GM19455 (cell line): ENCODE measurements around the gene DPH5.
"Not testable (repeated sequence)": the region's sequence is repeated elsewhere in the genome, so short reads cannot be mapped to it uniquely, and the experiment has no call there.

Source experiments
- ATAC-seq: cut with Tn5 transposase; IDR thresholded peaks from one replicate; pipeline ENCODE4 v1.9.1; 2021; ENCODE audit not compliant: unreplicated experiment

The DPH5 gene

GRCh38 chr1:100989306-100990077 lies 36.1 kb downstream of the DPH5 start:
- ATAC-seq: no peak

- ATAC-seq: no peak
Measured at GRCh38 chr1:100988121-100988520, 37.5 kb downstream of the DPH5 start.

- no peak for ATAC-seq
Measured at GRCh38 chr1:100982793-100983192, 42.8 kb downstream of the DPH5 start.

GRCh38 chr1:100979631-100980030 lies 46.0 kb downstream of the DPH5 start:
- no peak for ATAC-seq

GRCh38 chr1:100976936-100977335 lies 48.6 kb downstream of the DPH5 start:
- ATAC-seq: no peak

DNA sequence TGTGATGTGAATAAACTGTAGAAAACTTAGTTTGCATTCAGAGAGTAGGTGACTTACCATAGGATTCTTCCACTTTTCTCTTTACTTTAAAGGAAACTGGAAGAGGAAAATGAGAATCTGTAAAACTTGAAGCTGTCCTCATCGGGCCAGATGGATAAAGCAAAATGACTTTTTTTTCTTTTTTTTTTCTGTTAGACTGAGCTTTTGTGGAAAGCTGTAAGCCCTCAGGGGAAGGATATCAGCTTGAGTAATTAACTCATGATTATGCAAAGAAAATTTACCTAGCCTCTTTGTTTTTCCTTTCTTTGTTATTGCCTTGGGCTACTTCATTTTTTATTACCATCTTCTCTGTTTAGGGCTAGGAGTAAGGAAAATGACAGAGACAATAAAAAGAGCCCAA lies 53.4 kb downstream of the DPH5 start:
- no peak for ATAC-seq

GRCh38 chr1:100971021-100971420 lies 54.6 kb downstream of the DPH5 start:
- no peak for ATAC-seq

- ATAC-seq: no peak
Measured at GRCh38 chr1:100969327-100969726, 56.3 kb downstream of the DPH5 start.

DNA sequence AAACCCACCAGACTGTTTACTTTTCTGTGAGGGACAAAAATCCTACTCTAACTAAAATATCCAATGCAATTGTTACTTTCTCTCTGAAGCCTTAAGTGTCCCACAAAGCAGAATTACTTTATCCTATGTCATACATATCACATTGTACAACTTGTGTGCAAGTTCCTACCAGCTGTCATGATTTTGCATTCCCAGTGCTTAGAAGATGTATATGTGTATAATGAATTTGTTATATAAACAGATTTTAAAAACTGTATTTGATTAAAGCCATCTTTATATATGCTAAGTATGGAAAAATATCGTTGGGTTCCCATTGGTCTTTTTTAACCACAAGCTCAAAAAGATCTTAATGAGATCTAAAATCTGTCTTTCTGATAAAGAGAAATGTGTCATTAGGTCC lies 57.0 kb downstream of the DPH5 start:
- no peak for ATAC-seq

- ATAC-seq: no peak
Measured at GRCh38 chr1:100960098-100960497, 65.5 kb downstream of the DPH5 start.

- ATAC-seq: no peak
Measured at GRCh38 chr1:100959502-100960060, 66.0 kb downstream of the DPH5 start.

DNA sequence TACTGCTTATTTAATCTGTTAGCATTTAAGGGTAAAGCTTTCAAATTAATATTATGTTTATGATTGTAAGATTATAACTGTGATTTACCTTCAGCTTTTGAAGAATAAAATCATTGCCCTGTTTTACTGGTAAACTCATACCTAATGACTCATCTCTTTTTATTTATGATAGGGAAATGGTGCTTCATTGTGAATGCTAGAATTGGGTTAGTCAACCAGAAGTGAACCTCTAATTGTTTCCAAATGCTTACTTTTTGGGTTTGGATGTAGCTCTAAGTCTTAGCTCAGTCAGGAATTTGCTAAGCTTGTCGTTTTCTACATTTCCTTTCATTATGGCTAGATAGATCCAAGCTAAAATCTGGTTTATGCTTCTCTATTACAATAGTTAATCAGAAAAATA lies 70.3 kb downstream of the DPH5 start:
- no peak for ATAC-seq

GRCh38 chr1:100953960-100954730 lies 71.4 kb downstream of the DPH5 start:
- no peak for ATAC-seq

DNA sequence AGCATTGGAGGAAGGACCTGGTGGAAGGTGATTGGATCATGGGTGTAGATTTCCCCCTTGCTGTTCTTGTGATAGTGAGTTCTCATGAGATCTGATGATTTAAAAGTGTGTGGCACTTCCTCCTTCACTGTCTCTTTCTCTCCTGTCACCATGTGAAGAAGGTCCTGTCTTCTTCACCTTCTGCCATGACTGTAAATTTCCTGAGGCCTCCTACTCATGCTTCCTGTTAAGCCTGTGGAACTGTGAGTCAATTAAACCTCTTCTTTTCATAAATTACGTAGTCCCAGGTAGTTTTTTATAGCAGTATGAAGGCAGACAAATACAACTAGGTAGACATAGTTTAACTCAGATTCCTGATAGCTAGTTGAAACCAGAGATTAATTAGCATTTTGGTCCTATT lies 72.6 kb downstream of the DPH5 start:
- ATAC-seq: not testable (repeated sequence)

- no peak for ATAC-seq
Measured at GRCh38 chr1:100952104-100952745, 73.4 kb downstream of the DPH5 start.

DNA sequence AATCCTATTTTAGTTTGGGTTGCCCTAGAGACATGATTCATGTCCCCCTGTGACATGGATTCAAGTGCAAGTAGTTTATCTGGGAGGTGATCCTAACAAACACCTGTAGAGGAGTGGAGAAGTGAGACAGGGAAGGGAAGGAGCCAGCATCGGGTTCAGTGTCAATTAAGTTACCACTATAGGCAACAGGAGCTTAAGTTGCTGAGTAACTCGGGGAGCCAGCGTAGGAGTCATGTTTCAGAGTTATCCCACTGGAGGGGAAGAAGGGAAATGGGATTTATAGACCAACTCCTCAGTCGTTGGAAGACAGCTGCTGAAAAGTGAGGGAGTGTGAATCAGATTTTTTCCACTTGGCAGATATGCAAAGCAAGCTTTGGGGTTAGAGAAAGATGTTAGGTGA lies 74.8 kb downstream of the DPH5 start:
- ATAC-seq: no peak

- ATAC-seq: no peak
Measured at GRCh38 chr1:100950337-100950736, 75.2 kb downstream of the DPH5 start.

DNA sequence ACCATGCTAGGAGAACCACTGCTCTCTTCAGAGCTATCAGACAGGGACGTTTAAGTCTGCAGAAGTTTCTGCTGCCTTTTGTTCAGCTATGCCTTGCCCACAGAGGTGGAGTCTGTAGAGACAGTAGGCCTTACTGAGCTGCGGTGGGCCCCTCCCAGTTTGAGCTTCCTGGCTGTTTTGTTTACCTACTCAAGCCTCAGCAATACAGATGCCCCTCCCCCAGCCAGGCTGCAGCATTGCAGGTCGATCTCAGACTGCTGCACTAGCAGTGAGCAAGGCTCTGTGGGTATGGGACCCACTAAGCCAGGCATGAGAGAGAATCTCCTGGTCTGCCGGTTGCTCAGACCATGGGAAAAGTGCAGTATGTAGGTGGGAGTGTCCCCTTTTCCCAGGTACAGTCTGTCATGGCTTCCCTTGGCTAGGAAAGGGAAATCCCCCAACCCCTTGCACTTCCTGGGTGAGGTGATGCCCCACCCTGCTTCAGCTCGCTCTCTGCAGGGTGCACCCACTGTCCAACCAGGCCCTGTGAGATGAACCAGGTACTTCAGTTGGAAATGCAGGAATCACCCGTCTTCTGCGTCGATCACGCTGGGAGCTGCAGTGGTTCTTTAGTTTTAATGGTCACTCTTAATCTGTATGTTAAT lies 75.9 kb downstream of the DPH5 start:
- peak; percentile 77 for ATAC-seq

- not testable (repeated sequence) for ATAC-seq
Measured at GRCh38 chr1:100948721-100949405, 76.7 kb downstream of the DPH5 start.

- ATAC-seq: not testable (repeated sequence)
Measured at GRCh38 chr1:100947816-100948215, 77.8 kb downstream of the DPH5 start.
